Activated CD4-positive, CD25-positive, alpha-beta regulatory T cell (primary cell): ENCODE measurements around the gene ADAMTSL3.

Experiments
- DNase-seq, 4 experiments: peaks; one replicate each; lab custom pipeline; 2025; lab: John Stamatoyannopoulos, UW

ADAMTSL3 gene

DNA sequence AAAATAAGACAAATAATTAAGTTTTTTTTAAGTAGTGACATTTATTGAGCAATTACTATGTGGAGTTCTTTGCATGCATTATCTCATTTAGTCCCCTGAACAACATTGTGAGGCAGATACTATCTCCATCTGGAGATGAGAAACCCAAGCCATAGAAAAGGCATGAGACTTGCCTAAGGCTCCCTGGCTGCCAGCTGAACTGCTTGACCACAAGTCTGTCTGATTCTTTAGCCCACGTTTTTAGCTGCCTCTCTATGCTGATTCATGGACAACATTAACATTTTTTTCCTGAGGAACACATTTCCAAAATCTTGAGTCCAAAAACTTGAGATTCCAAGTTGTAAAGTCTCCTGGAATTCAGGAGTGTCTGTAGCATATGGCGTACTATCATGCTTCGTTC is 318.1 kb downstream of the ADAMTSL3 start:
- no peak for DNase-seq

DNA sequence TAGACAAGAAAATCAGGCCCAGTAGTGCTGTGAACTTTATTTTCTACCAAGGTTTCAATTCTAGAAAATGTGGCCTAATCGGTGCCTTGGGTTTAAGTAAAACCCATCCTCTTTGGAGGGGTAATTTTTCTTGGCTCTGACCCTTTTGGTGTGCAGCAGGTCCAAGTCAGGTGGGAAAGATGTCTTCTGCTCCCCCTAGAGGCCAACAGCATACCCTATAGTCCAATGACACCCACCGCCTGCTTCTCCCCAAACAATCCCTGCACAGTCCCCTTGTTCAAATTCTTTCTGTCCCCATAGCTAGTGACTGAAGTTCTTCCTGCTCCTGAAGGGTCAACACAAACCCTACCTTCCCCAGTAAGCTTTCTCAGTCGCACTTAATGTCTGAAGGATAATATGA is 319.9 kb downstream of the ADAMTSL3 start:
- no peak for DNase-seq

DNA sequence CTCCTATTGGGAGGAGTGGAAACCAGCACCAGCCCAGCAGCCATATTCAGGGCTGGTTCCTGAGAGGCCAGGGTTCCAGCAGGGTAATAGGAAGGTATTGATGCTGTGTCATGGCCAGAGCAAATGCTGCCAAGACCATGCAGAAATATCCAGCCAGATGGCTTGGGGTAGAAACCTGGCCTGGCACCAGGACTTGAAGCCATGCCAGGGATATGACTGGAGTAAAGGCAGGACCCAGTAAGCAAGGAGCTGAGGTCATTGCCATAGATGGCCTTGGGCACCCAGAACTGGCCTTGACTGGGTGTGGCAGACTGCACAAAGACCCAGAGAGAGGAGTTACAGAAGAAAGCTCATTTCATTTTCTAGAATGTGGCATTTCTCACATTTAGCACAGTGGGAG is 324.1 kb downstream of the ADAMTSL3 start:
- no peak for DNase-seq

DNA sequence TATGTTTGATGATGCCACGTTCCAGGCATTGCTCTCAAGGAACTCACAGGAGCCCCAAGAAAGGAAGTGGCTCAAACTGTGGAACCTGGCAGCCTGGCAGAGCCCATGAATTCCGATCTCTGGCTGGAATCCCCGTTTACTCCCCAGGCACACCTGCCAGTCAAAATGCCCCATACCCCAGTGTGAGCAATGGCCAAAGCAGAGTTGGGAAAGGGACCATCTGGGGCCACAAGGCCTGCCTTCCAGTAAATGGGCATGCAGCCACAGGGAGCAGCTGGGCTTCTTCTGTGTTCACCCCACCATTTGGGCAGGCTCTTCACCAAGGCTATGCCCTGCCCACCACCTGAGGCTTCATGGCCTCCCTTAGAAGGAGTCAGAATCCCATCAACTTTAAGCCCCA is 324.7 kb downstream of the ADAMTSL3 start:
- DNase-seq = no peak

DNA sequence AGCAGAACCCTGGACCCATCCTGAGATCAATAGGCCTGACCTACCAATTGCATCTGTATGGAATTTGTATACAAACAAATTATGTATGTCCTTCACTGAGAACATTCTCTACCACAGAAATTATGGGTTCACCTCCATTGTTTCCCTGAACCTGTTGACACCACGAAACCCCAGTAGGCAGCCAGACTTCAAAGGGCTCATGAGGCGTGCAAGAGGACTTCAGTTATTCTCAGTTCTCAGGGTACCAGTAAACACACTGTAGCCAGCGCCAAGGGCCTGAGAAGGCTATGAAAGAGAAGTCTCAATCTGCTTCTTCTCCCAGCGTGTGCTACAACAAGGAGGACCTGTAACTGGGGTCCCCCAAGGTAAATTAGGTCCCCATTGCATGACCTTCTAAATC is 326.7 kb downstream of the ADAMTSL3 start:
- DNase-seq = no peak

DNA sequence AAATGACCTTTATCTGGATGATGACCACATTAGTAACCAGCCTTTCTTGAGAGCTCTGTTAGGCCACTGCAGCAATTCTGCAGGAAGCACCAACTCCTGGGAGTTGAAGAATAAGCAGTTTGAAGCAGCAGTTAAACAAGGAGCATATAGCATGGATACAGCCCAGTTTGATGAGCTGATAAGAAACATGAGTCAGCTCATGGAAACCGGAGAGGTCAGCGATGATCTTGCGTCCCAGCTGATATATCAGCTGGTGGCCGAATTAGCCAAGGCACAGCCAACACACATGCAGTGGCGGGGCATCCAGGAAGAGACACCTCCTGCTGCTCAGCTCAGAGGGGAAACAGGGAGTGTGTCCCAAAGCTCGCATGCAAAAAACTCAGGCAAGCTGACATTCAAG is 328.8 kb downstream of the ADAMTSL3 start:
- DNase-seq = no peak

DNA sequence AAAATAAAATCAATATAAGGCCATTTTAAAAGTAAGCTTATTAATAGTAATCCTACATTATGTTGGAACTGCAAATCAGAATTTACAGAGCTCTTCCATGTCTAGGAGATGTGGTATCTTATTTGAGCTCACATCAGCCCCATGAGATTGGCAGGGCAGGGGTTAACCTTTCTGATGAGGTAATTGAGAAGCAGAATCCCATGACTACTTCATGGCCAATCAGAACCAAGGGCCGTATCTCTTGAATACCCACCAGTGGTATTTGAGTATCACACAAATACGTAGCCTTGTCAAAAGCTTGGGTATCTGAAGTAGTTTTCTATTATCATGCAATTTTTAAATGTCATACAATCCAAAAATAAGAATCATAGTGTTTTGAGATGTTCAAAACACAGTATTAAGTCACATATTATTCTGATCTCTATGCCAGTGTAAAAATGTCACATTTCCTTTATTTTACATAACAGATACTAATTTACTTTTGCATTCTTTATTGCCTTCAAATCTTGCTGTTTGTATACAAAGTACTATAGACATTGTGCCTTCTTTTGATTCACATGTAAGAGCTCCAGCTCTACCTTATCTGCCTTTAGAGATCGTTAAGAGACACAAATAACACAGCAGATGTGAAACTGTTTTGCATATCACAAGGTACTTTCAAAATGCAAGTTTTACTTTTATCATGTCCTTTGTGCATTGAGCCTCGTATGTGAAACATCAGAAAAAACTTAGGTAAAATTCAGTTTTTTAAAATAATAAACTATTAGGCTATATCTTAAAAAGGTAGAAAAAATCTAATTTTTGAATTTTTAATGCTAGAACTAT is 329.9 kb downstream of the ADAMTSL3 start:
- no peak for DNase-seq

DNA sequence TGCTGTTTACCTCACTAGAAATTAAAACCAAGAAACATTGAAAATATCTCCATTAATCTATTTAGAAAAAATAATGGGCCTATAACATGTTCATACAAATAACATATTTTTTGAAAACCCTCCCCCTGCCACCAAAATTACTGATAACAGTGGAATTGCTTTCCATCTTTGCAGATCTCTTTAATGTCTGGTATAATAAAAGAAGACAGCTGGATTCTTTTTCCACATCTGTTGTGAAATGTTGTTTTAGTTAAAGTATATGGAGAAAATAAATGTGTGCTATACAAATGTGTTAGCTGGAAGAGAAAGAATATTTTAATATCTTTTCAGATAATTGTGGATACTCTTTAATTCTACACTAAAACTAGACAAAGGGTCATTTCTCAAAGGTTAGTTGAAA is 330.7 kb downstream of the ADAMTSL3 start:
- DNase-seq = no peak

DNA sequence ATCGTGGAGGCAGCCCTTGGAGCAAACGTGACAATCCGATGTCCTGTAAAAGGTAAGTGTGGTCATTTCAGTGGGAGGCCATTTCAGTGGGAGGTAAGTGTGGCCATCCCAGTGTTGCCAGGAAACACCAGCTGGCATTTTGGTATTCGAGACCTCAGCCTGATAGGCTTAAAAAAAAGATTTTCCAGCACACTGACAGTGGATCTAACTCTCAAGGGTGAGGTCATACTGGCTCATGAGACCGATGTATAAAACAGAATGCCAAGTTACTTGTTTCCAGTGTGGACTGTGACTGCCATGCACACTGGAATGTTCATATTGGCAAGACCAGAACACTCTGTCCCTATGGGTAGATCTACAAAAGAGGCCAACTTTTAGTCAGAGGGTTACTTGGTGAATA is 337.2 kb downstream of the ADAMTSL3 start:
- no peak for DNase-seq

DNA sequence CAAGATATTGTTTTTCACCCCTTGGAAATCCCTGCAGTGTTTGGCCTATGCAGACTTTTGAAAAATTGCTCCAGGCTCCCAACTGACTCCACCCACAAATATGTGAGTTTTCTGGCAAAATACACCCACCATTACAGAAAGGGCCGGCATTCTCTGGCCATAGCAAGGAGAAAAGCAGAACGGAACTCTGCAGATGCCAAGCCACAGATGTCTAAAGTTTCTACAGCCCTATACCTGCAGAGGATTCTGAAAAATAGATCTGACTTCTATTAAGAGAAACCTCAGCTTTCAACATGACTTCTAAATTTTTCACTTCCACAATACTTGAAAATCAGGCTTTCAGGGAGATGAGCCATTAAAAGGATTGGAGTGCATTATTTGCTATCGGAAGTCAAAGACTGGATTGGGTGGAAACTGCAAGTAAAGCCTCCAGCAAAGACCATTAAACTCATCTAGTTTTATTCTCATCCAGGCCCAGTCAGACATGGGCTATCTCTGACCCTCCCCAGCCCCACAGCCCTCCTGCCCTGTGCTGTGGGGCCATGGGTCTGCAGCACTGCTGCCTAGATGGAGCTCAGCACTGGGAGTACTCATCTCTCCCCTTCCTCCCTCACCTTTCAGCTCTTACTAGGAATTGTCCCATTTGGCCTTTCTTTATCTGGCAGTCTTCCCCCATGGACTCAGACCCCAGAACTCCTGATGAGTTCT is 338.6 kb downstream of the ADAMTSL3 start:
- no peak for DNase-seq

DNA sequence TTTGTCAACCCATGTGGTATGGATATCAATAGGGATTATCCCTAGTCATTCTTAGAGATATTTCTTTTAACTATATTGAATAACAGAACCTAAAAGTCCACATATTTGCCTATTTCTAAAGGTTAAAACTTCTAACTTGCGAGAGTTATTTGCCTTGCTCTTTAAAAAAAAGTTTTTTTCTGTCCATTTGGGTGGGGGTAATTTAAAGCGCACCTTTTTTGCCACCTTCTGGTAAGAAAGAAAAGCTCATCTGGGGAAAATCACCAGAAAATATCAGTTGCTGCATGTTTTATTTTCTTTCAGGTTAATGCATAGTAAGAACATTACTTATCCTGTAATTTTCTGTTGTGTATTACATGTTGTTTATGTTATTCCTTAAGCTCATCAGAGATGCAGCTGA is 339.7 kb downstream of the ADAMTSL3 start:
- DNase-seq = no peak

DNA sequence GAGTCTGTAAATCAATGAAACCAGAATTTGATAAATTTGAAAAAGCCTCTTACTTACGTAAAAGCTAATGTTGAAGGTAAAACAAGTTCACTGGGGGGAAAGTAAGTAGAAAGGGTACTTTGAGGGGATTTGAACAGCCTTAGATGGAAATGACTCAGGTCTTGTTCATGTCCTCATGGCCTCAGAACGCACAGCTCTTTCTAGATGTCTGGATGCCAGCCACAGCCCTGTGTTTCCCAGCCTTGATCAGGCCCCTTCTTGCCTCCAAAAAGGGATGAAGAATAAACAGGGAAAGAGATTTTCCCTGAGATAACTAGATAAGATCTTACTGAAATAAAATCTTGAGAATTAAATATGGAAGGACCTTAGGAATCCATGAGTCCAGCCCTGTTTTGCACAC is 344.6 kb downstream of the ADAMTSL3 start:
- DNase-seq = no peak

DNA sequence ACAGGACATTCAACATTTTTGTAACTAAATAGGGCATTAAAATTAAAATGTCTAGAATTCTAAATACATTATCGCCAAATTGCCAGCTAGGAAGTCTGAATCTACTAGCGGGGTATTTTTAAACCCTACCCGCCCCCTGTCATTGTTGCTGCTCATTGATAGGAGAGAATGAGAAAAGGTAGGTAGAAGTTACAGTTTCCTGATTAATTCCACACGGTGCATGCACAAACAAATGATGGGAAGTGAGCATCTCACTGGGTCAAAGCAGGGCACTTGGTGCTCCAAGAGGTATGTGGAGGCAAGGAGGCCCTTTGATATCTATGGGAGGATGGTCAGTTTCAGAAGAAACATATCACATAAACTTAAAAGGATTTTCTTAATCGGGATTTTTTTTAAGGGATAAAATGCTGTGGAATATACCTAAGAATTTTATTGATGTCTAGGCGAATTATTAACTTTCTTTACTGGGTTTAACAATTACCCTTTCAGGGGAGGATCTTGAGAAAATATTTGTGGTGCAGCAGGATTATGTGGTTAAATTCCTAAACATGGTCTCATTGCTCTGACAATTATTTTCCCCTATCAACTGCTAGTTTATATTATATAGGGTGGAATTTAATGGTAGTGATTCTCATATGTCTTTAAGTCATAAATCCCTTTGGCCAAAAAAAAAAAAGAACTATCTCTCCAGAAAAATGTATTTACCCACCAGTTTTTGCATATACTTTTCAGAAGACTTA is 345.6 kb downstream of the ADAMTSL3 start:
- no peak for DNase-seq

DNA sequence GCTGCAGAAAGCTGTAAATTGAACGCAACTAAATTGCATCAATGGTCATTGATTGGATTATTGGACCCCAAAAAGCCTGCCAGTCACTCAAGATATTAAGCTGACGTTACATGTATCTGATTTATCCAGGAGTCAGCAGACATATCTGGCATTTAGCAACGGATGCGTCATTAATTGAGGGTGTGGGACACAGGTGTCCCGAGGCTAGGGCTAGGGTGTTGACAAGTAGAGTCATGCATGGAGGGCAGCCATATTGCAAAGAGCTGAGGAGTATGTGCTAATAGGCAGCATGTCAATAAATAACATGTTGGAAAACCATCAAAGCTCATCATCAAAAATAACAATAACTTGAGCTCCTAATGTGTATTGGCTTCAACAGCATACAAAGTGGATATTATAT is 347.1 kb downstream of the ADAMTSL3 start:
- no peak for DNase-seq

DNA sequence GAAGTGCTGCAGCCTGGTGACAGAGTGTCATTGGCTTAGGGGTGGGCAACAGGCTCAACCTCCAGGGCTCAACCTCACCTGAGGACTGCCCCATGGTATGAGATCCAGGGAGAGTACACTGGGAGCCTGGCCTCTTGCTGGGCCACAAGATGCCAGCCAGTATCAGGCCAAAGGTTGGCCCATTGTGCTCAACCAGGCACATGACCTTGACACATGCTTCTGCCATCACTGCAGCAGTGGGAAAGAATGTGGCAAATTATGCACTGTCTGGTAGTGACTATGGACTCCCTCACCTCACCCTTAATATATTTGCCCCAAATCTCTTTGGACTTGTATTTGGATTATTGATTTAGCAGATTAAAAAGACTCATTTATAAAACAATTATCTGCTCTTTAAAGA is 347.7 kb downstream of the ADAMTSL3 start:
- DNase-seq = no peak

DNA sequence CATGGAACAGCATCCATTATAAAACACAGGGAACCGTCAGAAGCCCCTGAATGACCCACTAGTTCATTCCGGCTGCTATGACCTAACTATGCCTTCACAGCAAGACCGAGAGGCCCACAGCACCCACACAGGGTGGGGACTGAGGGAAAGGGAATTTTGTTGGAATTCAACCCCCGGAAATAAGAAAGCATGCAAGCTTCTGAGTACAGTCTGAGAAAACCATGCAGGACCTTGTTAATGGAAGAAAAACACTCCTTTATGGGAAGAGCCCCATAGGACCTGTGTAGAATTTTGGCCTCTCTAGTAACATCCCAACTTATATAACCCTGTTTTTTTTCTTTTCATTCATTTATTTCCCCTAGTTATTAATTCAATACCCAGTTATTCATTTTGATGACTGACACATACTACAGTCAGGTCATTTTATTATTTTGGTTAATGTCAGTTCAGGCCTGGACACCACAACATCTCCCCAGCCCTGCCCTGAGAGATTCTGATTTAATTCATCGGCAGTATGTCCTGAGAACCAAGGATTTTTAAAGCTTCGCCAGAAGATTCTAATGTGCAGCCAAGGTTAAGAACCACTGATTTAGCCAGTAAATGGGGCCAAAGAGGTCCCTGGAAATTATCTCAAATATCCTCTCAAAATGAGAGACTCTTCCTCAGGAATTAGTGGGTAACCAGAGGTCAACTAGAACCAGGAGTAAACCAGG is 350.0 kb downstream of the ADAMTSL3 start:
- no peak for DNase-seq

DNA sequence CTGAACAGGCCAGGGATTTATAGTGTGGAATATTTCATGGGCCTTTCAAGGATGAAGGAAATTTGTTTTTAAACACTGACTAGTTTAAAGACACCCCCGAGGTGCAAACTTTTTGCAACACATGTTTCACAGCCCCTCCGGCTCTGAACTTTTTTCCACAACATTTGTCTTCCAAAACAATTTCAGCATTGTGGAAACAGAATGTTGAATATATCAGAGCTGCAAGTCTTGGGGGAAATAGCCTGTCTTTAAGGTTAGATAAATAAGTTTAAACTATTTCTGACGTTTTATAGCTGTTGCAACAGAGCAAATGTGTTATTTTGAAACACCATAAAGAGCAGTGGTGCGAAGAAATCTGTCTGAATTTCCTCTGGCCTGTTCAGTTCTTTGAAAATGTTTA is 352.5 kb downstream of the ADAMTSL3 start:
- no peak for DNase-seq

DNA sequence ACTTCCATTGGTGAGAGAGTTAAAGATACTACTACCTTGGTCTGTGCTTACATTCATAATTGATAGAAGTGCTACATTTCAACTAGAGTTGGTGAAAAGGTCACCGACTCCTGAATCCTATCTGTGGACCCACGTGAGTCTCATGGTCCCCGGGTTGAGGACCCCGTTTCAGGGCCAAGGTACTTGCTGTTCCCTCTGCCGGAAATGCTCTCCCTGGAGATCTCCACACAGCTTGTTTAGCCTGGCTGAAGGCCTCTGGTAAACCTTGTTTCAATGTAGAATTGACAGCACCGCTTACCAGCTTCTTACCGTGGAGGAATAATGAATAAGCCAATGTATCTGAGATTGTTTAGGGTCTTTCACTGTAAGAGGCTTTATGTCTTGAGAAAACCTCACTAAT is 355.7 kb downstream of the ADAMTSL3 start:
- no peak for DNase-seq

DNA sequence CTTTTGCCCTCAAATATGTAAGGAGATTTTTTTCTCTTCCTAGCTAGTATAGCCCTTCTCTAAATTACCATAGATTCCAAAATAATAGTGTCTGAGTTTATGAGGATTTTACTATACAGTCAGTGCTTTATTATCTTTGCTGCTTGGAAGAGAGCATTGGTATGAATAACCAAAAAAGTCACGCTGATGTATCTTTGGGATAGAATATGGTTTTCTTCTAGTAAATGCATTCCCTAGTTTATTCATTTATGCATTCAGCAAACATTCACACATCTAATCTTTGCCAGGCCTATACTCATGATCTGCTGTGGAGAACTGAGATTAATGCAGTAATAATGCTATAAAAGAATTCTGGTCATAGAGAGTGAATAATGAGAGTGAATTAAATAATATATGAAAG is 356.3 kb downstream of the ADAMTSL3 start:
- no peak for DNase-seq

DNA sequence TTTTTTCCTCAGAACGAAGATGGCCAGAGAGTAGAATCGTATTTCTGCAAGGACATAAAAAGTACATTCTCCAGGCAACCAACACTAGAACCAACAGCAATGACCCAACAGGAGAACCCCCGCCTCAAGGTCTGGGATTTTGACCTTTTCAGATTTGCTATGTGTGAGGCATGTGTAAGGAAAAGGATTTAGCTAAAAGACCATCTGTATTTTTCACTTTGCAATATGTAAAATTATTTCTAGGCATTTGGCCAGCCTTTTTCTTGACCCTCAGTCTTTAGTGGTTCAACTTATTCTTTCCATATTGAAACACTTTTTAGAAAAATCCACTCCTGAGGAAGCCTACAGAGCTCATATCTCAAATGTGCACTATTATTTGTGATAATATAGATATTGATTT is 362.4 kb downstream of the ADAMTSL3 start:
- DNase-seq = no peak

DNA sequence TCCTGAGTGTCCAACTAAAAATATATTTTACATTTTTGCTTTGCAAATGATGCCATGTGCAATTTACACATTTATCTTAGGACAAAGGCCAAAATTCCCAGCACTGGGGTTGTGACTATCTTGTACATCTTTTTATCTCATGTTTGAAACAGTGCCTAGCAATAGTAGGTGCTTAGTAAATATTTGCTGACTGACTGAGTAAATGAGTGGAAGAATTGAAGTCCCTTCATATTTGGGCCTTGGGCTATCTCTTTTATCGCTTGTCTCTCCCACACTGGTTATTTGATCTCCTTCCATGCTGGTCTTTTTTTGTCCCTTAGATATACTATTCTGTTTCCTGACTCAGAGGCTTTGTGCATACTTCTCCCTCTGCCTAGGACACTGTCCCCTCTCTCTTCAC is 368.6 kb downstream of the ADAMTSL3 start:
- DNase-seq = no peak

DNA sequence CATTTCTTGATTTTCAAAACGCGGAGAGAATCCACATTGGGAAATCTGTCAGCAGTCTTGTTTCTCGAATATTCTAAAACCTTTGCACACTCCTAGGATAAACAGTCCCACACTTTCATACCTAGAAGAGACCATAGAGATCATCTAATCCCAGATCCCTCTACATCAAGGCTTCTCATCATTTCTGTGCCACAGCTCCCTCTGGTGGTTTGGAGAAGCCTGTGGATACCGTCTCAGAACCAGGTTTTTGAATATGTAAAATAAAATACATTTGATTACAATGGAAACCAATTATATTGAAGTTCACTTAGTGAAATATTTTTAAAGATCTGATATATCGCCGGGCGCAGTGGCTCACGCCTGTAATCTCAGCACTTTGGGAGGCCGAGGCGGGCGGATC is 369.7 kb downstream of the ADAMTSL3 start:
- DNase-seq = no peak
